PC-9 (cell line): ENCODE measurements around the gene IDH3G.

Experiments
- EZH2 ChIP-seq: fragments of 200-600 bp; sonication (generic); IDR thresholded peaks from 2 replicates; pipeline ENCODE4 v1.8.0; 2017; ENCODE audit warnings: antibody characterized with exemption, low read depth
- TF ChIP-seq, protein P1 (sequence below): fragments of 200-600 bp; sonication (generic); conservative IDR thresholded peaks from 2 replicates; pipeline ENCODE4 v1.6.1; 2017; ENCODE audit warnings: mixed run types, antibody characterized with exemption, mild to moderate bottlenecking, moderate library complexity

DNA sequence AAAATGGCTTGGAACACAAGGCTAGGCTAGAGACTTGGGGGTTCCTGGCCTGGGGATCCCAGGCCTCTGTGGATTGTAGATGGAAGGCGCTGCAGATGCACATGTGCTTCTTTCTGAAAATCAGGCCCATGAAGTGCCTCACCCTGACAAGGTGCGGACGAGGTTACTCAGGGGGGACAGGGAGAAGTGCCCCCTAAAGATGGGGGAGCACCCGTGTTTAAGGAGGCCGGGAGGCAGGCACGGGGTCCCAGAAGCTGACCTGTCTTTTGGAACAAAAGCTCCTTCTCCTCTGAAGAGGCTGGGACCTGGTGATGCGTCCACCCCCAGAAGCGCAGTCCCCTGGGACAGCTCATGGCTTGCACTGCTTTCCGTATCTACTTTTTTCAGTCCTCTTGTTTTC is 33.7 kb upstream of the IDH3G start:
- TF ChIP-seq, protein P1, sequence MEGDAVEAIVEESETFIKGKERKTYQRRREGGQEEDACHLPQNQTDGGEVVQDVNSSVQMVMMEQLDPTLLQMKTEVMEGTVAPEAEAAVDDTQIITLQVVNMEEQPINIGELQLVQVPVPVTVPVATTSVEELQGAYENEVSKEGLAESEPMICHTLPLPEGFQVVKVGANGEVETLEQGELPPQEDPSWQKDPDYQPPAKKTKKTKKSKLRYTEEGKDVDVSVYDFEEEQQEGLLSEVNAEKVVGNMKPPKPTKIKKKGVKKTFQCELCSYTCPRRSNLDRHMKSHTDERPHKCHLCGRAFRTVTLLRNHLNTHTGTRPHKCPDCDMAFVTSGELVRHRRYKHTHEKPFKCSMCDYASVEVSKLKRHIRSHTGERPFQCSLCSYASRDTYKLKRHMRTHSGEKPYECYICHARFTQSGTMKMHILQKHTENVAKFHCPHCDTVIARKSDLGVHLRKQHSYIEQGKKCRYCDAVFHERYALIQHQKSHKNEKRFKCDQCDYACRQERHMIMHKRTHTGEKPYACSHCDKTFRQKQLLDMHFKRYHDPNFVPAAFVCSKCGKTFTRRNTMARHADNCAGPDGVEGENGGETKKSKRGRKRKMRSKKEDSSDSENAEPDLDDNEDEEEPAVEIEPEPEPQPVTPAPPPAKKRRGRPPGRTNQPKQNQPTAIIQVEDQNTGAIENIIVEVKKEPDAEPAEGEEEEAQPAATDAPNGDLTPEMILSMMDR = no peak
- TF ChIP-seq EZH2 = no peak
